ENCODE data around the gene KCNG4.
A peak's percentile ranks its signal among the peaks of the same experiment; 100 is the strongest.

GRCh38 chr16:84277244-84277823, 37.5 kb upstream of the KCNG4 start:
- TF ChIP-seq, protein P1, sequence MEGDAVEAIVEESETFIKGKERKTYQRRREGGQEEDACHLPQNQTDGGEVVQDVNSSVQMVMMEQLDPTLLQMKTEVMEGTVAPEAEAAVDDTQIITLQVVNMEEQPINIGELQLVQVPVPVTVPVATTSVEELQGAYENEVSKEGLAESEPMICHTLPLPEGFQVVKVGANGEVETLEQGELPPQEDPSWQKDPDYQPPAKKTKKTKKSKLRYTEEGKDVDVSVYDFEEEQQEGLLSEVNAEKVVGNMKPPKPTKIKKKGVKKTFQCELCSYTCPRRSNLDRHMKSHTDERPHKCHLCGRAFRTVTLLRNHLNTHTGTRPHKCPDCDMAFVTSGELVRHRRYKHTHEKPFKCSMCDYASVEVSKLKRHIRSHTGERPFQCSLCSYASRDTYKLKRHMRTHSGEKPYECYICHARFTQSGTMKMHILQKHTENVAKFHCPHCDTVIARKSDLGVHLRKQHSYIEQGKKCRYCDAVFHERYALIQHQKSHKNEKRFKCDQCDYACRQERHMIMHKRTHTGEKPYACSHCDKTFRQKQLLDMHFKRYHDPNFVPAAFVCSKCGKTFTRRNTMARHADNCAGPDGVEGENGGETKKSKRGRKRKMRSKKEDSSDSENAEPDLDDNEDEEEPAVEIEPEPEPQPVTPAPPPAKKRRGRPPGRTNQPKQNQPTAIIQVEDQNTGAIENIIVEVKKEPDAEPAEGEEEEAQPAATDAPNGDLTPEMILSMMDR (conservative IDR thresholded peaks at IDR 0.05 in 1 of 2, IDR thresholded peaks at IDR 0.05 in 1 of 2; ENCODE audit: low read depth in 1 of 2, low read length in 2 of 2) = peak; percentile 86
- no peak for TF ChIP-seq EZH2 (IDR thresholded peaks at IDR 0.05; ENCODE audit: low read length, missing control alignments)

Measured in fibroblast of lung (primary cell).